Measurements from ENCODE around the gene CHRM4.
"Not testable (repeated sequence)": the region's sequence is repeated elsewhere in the genome, so short reads cannot be mapped to it uniquely, and the experiment has no call there.

The CHRM4 gene

GRCh38 chr11:46381819-46382645, 9.5 kb downstream of the CHRM4 start:
- DNase-seq: no peak

DNA sequence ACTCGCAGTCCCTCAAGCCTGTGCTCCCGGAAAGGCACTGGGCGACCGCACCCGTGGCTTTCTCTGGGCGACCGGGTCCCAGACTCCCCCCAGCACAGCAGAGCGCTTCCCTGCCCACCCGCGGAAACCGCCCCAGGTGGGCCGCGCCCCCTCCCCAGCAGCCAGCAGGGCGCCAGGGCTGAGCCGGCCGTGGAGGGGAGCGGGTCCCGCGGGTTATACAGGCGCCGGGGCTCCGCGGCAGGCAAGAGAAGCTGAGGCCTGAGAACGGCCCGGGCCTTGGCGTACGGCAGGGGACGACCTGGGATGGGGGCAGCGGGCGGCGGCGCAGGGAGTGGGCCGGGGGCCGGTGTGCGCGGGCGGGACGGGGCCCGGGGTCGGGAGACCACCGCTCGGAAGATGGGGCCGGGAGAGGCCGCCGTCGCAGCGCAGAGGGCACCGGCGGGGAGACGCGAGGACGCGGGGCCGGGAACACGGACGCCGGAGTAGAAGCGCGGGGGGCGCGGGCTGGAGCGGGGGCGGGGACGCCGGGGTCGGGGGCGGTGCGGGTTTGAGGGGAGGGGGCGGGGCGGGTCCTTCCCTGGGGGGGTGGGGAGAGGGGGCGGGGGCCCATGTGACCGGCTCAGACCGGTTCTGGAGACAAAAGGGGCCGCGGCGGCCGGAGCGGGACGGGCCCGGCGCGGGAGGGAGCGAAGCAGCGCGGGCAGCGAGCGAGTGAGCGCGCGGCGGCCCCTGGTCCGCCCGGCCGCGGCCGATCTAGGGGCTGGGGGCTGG, 10.3 kb downstream of the CHRM4 start, which contains the start of gene MDK:
Gene MDK (plus strand): TSS at position 622 of the 771 bp plus-strand sequence. CDS start 389 bp downstream, outside the sequence.
- DNase-seq: no peak

DNA sequence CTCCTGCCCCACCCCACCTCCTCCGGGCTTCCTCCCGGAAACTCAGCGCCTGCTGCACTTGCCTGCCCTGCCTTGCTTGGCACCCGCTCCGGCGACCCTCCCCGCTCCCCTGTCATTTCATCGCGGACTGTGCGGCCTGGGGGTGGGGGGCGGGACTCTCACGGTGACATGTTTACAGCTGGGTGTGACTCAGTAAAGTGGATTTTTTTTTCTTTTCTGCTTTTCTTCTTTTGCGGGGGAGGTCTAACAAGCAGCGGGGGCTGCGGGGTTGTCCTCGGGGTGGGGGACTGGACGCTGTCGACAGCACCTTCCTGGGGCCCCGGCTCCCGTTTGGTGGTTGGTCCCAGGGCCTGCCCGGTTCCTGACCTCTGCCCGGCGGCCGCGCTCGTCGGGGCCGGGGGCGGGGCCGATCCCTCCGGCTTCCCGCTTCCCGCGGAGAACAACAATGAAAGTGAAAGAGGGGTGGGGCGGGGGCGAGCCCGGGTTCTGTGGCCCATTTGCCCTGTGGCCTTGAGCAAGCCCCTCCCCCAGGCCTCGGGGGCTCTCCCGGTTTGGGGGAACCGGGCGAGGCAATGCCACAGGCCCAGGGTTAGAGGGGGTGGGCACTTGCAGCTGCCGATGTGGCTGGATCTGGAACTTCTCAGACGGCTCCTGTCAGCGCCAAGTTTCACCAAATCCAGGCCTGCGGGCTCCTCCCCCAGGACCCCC, 11.1 kb downstream of the CHRM4 start:
- peak; percentile 45 for DNase-seq

GRCh38 chr11:46379482-46380293, 11.9 kb downstream of the CHRM4 start:
- not testable (repeated sequence) for DNase-seq

DNA sequence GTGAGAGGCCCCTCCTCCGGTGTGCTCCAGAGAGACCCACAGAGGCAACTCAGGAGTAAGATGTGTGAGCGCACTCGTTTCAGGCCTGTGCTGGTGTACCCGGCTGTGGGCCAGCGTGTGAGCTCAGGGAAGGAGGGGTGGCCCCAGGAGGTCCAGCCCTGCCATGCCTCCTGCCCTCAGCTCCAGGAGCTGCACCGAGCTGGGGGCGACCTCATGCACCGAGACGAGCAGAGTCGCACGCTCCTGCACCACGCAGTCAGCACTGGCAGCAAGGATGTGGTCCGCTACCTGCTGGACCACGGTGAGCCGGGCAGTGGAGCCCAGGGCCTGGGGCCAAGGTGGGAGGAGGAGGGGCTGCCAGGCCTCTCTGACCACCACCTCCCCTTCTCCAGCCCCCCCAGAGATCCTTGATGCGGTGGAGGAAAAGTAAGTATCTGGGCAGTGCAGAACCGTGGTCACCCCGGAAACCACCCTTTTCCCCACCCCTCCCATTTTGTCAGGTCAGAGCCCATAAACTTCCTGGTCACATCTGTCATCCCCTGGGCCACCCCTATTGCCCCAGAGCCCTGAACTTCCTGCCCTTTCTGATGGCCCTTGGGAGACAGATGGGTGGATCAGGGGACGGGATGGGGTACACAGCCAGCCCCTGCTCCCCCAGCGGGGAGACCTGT, 12.6 kb downstream of the CHRM4 start:
- DNase-seq: no peak

GRCh38 chr11:46378296-46378695, 13.3 kb downstream of the CHRM4 start:
- no peak for DNase-seq

DNA sequence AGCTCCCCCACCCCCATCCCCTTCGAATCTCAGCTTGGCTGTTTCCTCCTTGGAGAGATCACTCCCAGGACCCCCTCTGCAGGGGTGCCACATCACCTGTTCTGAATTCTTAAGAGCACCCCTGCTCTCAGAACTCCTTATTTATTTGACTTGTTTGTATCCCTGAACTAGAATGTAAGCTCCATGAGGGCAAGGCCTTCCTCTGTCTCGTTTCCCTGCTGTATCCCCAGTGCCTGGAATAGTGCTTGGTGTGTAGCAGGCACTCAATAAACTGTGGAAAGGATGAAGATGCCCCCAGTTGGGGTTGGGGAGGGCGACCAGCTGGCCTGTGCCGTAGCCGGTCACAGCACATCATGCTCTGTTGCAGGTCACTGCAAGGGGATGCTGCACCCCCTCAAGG, 13.7 kb downstream of the CHRM4 start:
- no peak for DNase-seq

DNA sequence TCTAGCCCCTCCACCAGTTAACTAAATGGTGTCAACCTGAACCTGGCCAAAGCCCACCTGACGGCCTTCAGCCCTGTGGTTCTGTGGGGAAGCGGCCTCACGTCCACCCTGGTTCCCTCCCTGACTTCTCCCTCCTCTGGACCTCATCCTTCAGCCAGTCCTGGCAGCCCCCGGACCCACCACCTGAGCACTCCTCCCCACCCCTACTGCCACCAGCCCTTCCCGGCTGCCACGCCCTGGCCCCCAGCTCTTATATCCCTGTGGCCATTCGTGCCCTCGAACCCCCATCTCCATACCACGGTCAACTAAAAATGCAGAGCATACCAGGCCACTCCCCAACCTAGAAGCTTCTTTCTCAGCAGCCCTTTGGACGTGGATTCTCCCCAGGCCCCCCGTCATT, 14.3 kb downstream of the CHRM4 start:
- DNase-seq: no peak

- no peak for DNase-seq
Observed at GRCh38 chr11:46376258-46377050, 15.1 kb downstream of the CHRM4 start.

- DNase-seq: no peak
Observed at GRCh38 chr11:46375392-46376101, 16.0 kb downstream of the CHRM4 start.

DNA sequence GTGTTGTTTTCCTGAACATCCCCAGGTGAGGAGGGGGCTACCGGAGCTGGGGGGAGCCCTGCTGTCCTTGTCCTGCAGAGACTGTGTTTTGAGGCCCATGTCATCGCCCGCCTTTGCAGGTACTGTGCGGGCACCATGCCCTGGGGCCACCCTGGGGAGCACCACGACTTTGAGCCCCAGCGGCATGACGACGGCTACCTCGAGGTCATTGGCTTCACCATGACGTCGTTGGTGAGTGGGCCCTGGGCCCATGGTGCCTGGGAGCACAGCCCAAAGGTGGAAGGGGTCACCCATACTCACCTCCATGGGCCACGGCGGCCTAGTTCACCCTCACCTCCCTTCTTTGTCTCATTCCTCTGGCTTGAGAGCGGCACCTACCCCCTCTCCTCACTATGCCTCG, 16.8 kb downstream of the CHRM4 start:
- no peak for DNase-seq

GRCh38 chr11:46373787-46374740, 17.5 kb downstream of the CHRM4 start:
- no peak for DNase-seq

- not testable (repeated sequence) for DNase-seq
Observed at GRCh38 chr11:46372501-46372900, 19.1 kb downstream of the CHRM4 start.

GRCh38 chr11:46372086-46372485, 19.5 kb downstream of the CHRM4 start:
- no peak for DNase-seq

DNA sequence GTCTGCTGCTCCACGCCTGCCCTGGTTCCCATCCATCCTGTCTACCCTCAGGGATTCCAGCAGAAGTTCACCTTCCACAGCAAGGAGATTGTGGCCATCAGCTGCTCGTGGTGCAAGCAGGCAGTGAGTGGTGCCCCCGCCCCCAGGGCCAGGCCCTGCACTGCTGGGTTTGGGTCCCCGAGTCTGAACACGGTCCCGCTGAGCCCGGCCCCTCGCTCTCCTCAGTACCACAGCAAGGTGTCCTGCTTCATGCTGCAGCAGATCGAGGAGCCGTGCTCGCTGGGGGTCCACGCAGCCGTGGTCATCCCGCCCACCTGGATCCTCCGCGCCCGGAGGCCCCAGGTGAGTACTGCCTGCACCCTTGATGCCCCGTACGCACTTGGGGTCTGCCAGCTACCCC, 20.3 kb downstream of the CHRM4 start:
- not testable (repeated sequence) for DNase-seq

DNA sequence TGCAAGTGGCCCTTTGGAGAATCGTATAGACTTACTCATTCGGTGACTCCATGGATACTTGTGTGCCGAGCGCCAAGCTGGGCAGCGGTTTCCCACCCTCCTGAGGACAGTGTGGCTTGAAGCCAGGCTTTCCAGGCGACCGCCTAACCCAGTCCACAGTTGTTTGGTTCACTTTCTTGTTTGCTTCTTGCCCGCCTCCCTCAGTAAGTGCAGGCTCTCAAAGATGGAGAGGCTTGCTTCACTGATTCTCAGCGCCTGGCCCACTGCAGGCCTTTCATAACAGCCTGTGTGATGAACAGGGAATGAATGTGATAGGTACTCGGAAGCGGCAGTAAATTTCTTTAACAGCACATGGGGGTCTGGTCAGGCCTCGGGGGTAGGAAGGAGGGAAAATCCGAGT, 21.3 kb downstream of the CHRM4 start:
- DNase-seq: no peak

DNA sequence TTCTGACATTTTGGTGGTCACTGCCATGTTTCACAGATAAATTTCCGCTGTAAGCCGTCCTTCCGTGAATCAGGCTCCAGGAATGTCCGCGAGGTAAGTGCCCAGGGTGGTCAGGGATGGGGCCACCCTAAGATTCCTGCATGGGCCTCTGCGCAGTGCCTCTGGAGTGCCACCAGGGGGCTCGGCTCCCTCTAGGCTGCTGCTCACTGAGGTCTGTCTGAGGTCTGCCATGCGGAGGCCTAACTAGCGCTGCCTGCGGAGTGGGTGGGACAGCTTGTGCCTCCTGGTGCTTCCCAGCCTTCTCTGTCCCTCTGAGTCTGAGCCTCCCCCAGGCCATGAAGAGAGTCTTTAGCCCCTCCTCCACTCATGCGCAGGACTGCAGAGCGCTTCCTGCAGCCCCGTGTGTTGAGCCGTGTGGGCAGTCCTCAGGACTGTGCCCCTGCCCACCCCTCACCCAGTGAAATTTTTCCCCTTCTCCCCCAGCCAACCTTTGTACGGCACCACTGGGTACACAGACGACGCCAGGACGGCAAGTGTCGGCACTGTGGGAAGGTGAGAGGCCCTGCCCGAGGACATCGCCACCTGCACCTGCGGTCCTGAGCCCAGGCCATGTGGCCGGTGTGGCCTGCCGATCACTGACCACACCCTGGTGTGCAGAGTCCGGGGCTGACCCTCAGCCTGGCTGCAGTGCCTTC, 22.0 kb downstream of the CHRM4 start:
- peak; percentile 48 for DNase-seq

DNA sequence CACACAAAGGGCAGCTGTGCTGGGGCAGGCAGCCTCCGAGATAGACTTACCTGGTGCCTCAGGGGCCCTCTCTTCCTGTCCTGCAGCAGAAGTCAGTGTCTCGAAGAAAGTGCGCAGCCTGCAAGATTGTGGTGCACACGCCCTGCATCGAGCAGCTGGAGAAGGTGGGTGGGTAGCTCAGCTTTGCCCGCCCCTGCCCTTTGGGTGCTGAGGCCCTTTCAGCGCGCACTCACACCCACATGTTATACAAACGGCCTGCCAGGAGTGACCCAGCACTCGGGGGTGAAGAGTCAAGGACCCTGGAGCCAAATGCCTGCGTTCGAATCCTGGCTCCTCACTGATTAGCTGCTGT, 23.7 kb downstream of the CHRM4 start:
- DNase-seq: no peak

All from CD4-positive, alpha-beta T cell treated with Interleukin-15 for 1 hour (primary cell).